ENCODE data around the gene APOO.

DNA sequence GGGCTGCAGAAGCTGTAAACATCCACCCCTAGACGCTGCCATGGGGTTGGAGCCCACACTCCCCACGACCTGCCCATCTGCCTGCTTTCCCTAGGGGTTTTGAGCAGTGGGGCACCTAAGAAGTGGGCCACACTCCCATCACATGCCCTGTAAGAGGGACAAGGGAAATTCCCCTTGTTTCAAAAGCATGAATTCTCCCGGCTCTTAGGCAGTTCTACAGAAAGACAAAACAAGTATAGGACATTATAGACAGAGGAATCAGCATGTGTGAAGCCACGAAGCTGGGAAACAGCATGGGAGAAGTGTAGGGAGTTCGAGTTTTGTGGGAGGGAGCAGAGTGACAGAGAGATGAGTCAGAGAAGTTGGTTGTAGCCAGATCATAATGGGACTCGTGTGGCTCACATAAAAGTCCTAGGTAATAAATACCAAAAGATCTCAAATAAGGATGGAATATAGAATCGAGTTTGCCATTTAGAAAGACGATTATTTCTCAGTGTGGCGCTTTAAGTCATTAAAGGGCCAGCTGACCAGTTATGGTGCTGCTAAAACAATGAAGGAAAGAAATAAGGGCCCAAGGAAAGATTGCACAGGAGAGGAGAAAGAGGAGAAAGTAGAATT is 23.9 kb downstream of the APOO start:
- TF ChIP-seq, protein P1, sequence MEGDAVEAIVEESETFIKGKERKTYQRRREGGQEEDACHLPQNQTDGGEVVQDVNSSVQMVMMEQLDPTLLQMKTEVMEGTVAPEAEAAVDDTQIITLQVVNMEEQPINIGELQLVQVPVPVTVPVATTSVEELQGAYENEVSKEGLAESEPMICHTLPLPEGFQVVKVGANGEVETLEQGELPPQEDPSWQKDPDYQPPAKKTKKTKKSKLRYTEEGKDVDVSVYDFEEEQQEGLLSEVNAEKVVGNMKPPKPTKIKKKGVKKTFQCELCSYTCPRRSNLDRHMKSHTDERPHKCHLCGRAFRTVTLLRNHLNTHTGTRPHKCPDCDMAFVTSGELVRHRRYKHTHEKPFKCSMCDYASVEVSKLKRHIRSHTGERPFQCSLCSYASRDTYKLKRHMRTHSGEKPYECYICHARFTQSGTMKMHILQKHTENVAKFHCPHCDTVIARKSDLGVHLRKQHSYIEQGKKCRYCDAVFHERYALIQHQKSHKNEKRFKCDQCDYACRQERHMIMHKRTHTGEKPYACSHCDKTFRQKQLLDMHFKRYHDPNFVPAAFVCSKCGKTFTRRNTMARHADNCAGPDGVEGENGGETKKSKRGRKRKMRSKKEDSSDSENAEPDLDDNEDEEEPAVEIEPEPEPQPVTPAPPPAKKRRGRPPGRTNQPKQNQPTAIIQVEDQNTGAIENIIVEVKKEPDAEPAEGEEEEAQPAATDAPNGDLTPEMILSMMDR (IDR thresholded peaks at IDR 0.05; ENCODE audit: insufficient read depth, low read depth, low read length) = no peak
- TF ChIP-seq EZH2 (IDR thresholded peaks at IDR 0.05; ENCODE audit: insufficient read depth, low read length) = no peak
